ENCODE measurements around the gene ATP5MK. TPM values are rescaled to one million over a fixed set of nuclear protein-coding genes. Genes with fewer than 3 reads are reported as not detected.
A peak's percentile ranks its signal among the peaks of the same experiment; 100 is the strongest.

Gene ATP5MK
- total and polyA plus RNA-seq, 10 donors: 111 to 528 (median 155) TPM

DNA sequence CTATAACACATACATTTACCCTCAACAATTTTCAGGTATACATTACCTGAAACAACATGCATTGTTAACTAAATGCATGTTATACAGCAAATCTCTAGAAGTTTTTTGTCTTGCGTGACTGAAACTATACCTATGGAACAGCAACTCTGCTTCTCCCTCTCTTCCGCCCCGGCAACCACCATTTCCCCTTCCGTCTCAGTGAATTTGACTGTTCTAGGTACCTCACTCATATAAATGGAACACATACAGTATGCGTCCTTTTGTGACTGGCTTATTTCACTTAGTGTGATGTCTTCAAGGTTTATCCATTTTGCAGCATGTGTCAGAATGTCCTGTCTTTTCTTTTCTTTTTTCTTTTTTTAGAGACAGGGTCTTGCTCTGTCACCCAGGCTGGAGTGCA is 33.4 kb upstream of the ATP5MK start:
- WGBS, 5 donors: 65 to 88% (median 88%) methylated on average over 5 of the region's 5 CpGs
- TF ChIP-seq, protein P1, sequence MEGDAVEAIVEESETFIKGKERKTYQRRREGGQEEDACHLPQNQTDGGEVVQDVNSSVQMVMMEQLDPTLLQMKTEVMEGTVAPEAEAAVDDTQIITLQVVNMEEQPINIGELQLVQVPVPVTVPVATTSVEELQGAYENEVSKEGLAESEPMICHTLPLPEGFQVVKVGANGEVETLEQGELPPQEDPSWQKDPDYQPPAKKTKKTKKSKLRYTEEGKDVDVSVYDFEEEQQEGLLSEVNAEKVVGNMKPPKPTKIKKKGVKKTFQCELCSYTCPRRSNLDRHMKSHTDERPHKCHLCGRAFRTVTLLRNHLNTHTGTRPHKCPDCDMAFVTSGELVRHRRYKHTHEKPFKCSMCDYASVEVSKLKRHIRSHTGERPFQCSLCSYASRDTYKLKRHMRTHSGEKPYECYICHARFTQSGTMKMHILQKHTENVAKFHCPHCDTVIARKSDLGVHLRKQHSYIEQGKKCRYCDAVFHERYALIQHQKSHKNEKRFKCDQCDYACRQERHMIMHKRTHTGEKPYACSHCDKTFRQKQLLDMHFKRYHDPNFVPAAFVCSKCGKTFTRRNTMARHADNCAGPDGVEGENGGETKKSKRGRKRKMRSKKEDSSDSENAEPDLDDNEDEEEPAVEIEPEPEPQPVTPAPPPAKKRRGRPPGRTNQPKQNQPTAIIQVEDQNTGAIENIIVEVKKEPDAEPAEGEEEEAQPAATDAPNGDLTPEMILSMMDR (IDR thresholded peaks at IDR 0.05 in 8 of 11, conservative IDR thresholded peaks at IDR 0.05 in 3 of 11): no peak
- no peak for TF ChIP-seq POLR2A (IDR thresholded peaks at IDR 0.05)
- no peak for TF ChIP-seq POLR2AphosphoS5 (IDR thresholded peaks at IDR 0.05)
- peak; percentile 41 for DNase-seq
- Histone ChIP-seq H3K9me3 (no peaks in the 10 kb centered on the region), H3K27ac (peak overlapping the region in 4 of 8 donors; percentile 11 to 45 (median 20)), H3K36me3 (peaks cover 0 to 100% (median 68%) of the 10 kb centered on the region in 6 donors), H3K27me3 (replicated peaks in 1 of 7) (no peaks in the 10 kb centered on the region), H3K4me1 (peaks cover 0 to 18% (median 6%) of the 10 kb centered on the region in 6 donors), H3K4me3 (no peak overlapping the region)
- intact Hi-C loops (cut with DNase I; ENCODE audit: low total_unique reads): no loop called here

- H3K4me1 ChIP-seq: peaks cover 0 to 18% (median 6%) of the 10 kb centered on the region in 6 donors
- TF ChIP-seq POLR2A (IDR thresholded peaks at IDR 0.05) (no peak), POLR2AphosphoS5 (IDR thresholded peaks at IDR 0.05) (no peak)
- TF ChIP-seq, protein P1 (IDR thresholded peaks at IDR 0.05 in 8 of 11, conservative IDR thresholded peaks at IDR 0.05 in 3 of 11): no peak
- intact Hi-C loops (cut with DNase I; ENCODE audit: low total_unique reads): no loop called here
- H3K36me3 ChIP-seq: peaks cover 0 to 100% (median 68%) of the 10 kb centered on the region in 6 donors
- WGBS, 5 donors: 37 to 59% (median 44%) methylated on average over 5 of the region's 5 CpGs
- DNase-seq: no peak
- H3K27ac ChIP-seq: peak overlapping the region in 4 of 8 donors; percentile 11 to 45 (median 20)
- no peaks in the 10 kb centered on the region for H3K9me3 ChIP-seq
- H3K4me3 ChIP-seq: no peak overlapping the region
- H3K27me3 ChIP-seq (replicated peaks in 1 of 7): no peaks in the 10 kb centered on the region
These were observed 32.8 kb upstream of the ATP5MK start for GRCh38 chr10:103428989-103429643.

GRCh38 chr10:103427866-103428265 is 31.6 kb upstream of the ATP5MK start:
- Histone ChIP-seq H3K9me3 (no peaks in the 10 kb centered on the region), H3K27me3 (replicated peaks in 1 of 7) (no peaks in the 10 kb centered on the region), H3K27ac (no peak overlapping the region), H3K36me3 (peaks cover 4 to 100% (median 68%) of the 10 kb centered on the region in 6 donors), H3K4me3 (no peak overlapping the region), H3K4me1 (peaks cover 0 to 18% (median 6%) of the 10 kb centered on the region in 6 donors)
- DNase-seq: peak; percentile 28
- WGBS, 5 donors: 95 to 98% (median 95%) methylated on average over 9 of the region's 9 CpGs
- TF ChIP-seq, protein P1 (IDR thresholded peaks at IDR 0.05 in 8 of 11, conservative IDR thresholded peaks at IDR 0.05 in 3 of 11): no peak
- no peak for TF ChIP-seq POLR2A (IDR thresholded peaks at IDR 0.05)
- no peak for TF ChIP-seq POLR2AphosphoS5 (IDR thresholded peaks at IDR 0.05)
- intact Hi-C loops (cut with DNase I; ENCODE audit: low total_unique reads): no loop called here

DNA sequence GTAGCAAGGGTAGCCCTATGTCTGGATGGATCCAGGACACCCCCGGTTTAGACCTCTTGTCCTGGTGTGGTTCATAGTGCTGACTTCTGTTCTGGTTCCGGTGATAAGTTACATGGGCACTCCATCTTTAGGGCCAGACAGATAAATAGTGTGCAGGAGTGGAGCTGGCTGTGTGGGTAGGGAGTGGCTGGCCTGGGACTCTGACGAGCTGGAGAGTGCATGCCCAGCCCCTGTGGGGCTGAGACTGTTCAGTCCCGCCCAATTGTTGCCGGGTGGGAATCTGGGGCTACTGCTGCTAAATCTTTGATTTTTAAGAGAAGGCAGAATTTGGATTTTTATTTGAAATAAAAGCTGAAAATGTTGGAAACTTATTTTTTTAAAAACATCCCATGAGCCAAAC is 27.5 kb upstream of the ATP5MK start:
- TF ChIP-seq POLR2AphosphoS5 (IDR thresholded peaks at IDR 0.05): no peak
- TF ChIP-seq, protein P1 (IDR thresholded peaks at IDR 0.05 in 8 of 11, conservative IDR thresholded peaks at IDR 0.05 in 3 of 11): no peak
- no peak for TF ChIP-seq POLR2A (IDR thresholded peaks at IDR 0.05)
- H3K4me3 ChIP-seq: no peak overlapping the region
- intact Hi-C loops (cut with DNase I; ENCODE audit: low total_unique reads): loop anchor here (2.0 kb wide), 1 partner anchor 57 kb away; no protein-coding TSS in a partner anchor
- peaks cover 4 to 100% (median 85%) of the 10 kb centered on the region in 6 donors for H3K36me3 ChIP-seq
- peaks cover 0 to 4% (median under 1%) of the 10 kb centered on the region in 6 donors for H3K4me1 ChIP-seq
- H3K27ac ChIP-seq: no peak overlapping the region
- 86 to 96% (median 91%) methylated on average over 5 of the region's 5 CpGs for WGBS, 5 donors
- H3K27me3 ChIP-seq (replicated peaks in 1 of 7): no peaks in the 10 kb centered on the region
- H3K9me3 ChIP-seq: no peaks in the 10 kb centered on the region
- DNase-seq: no peak
